Measurements from ENCODE around the gene DISC1. TPM values are rescaled to one million over a fixed set of nuclear protein-coding genes. Genes with fewer than 3 reads are reported as not detected.

DISC1 gene
- total and polyA plus RNA-seq, 12 donors = 1.0 to 21.0 (median 9.7) TPM

DNA sequence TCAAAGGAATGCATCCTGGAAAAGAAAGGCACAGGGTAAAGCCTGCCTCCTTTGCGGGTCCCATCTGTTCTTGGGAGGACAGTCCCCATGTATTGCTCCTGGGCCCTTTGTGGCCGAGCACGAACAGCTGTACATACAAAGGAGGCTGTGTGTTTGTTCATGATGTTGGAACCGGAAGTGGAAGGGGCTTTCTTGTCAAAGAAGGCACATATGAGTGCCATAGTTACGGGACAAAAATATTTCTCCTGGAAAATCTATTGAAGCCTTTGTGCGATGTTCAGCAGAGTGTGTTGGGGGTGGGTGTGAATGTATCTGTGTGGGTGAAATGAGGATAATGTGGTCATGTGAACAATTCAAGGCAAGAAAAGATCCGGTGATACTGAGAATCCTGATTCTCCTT, 297.6 kb downstream of the DISC1 start:
- intact Hi-C loops (cut with DNase I) = no loop called here
- no peak for DNase-seq
- 72 to 86% (median 79%) methylated on average over 7 of the region's 7 CpGs for WGBS, 4 donors
- H3K9me3 ChIP-seq (replicated peaks in 1 of 3) = no peaks in the 10 kb centered on the region
- H3K4me1 ChIP-seq (replicated peaks in 1 of 2) = peaks cover 0 to 6% of the 10 kb centered on the region in 2 donors
- no peak overlapping the region for H3K4me3 ChIP-seq
- H3K36me3 ChIP-seq (replicated peaks in 1 of 2) = no peaks in the 10 kb centered on the region
- no peaks in the 10 kb centered on the region for H3K27me3 ChIP-seq
- TF ChIP-seq, protein P1, sequence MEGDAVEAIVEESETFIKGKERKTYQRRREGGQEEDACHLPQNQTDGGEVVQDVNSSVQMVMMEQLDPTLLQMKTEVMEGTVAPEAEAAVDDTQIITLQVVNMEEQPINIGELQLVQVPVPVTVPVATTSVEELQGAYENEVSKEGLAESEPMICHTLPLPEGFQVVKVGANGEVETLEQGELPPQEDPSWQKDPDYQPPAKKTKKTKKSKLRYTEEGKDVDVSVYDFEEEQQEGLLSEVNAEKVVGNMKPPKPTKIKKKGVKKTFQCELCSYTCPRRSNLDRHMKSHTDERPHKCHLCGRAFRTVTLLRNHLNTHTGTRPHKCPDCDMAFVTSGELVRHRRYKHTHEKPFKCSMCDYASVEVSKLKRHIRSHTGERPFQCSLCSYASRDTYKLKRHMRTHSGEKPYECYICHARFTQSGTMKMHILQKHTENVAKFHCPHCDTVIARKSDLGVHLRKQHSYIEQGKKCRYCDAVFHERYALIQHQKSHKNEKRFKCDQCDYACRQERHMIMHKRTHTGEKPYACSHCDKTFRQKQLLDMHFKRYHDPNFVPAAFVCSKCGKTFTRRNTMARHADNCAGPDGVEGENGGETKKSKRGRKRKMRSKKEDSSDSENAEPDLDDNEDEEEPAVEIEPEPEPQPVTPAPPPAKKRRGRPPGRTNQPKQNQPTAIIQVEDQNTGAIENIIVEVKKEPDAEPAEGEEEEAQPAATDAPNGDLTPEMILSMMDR (IDR thresholded peaks at IDR 0.05) = no peak
- TF ChIP-seq POLR2A (IDR thresholded peaks at IDR 0.05) = no peak
- no peak overlapping the region for H3K27ac ChIP-seq

DNA sequence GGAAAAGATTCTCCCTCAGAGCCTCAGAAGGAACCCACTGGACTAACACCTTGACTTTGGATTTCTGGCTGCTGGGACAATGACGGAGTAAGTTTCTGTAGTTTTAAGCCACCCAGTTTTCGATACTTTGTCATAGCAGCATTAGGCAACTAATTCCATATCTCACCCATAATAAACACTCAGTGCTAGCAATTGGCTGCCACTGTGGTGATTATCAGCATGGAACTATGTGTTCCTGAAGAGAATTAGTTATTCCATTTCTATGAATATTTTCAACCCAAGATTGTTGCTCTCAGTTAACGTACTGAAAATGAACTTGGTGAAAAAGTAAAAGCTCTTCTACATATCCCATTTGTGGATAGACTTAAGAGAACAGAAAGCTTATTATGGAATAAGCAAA, 299.3 kb downstream of the DISC1 start:
- Histone ChIP-seq H3K4me3 (no peak overlapping the region), H3K27me3 (no peaks in the 10 kb centered on the region), H3K36me3 (replicated peaks in 1 of 2) (no peaks in the 10 kb centered on the region), H3K4me1 (replicated peaks in 1 of 2) (no peaks in the 10 kb centered on the region), H3K27ac (no peak overlapping the region), H3K9me3 (replicated peaks in 1 of 3) (no peaks in the 10 kb centered on the region)
- TF ChIP-seq POLR2A (IDR thresholded peaks at IDR 0.05) = no peak
- TF ChIP-seq, protein P1 (IDR thresholded peaks at IDR 0.05) = no peak
- intact Hi-C loops (cut with DNase I) = no loop called here
- 91 to 99% (median 95%) methylated on average over 3 of the region's 3 CpGs for WGBS, 4 donors
- no peak for DNase-seq

DNA sequence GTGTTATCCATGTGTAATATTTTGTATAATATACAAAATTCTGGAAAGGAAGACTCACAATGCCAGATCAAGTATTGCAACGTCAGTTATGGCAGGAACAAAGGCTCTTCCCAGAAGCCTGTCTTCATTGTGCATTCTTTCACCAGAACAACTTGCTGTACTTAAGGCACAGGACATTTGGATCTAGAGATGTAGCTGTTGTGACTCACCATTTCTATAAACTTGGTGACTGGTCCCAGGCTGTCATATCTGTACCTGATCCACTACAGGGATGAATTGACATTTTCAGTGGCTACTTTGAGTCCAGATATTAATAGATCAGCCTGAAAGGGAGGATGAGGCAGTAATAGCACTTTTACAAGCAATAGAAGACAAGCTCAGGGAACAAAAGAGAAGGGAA, 299.8 kb downstream of the DISC1 start:
- Histone ChIP-seq H3K4me1 (replicated peaks in 1 of 2) (no peaks in the 10 kb centered on the region), H3K27ac (no peak overlapping the region), H3K36me3 (replicated peaks in 1 of 2) (no peaks in the 10 kb centered on the region), H3K9me3 (replicated peaks in 1 of 3) (no peaks in the 10 kb centered on the region), H3K27me3 (no peaks in the 10 kb centered on the region), H3K4me3 (no peak overlapping the region)
- TF ChIP-seq, protein P1 (IDR thresholded peaks at IDR 0.05) = no peak
- no peak for TF ChIP-seq POLR2A (IDR thresholded peaks at IDR 0.05)
- WGBS, 4 donors = 84 to 92% (median 87%) methylated on average over 1 of the region's 1 CpG
- intact Hi-C loops (cut with DNase I) = no loop called here
- no peak for DNase-seq

DNA sequence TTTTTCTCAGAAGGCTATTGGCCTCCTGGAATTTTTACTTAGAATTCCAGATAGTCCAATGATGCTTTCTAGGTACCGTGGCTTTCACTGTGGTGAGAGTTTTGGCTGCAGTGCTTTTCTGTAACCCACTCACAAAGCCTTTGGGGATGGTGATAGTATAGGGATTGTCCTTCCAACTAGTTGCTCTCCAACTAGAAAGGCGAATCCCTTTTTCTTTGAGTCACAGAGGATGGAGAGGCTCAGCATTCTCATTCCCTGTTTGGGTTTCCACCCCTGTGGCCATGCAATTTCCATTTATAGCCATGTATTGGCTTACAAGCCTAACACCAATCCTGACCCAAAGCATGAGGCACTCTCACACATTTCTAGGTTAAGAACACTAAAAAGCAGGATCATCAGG, 300.3 kb downstream of the DISC1 start:
- H3K9me3 ChIP-seq (replicated peaks in 1 of 3) = no peaks in the 10 kb centered on the region
- TF ChIP-seq POLR2A (IDR thresholded peaks at IDR 0.05) = no peak
- TF ChIP-seq, protein P1 (IDR thresholded peaks at IDR 0.05) = no peak
- DNase-seq = no peak
- no peaks in the 10 kb centered on the region for H3K4me1 ChIP-seq (replicated peaks in 1 of 2)
- no peaks in the 10 kb centered on the region for H3K27me3 ChIP-seq
- intact Hi-C loops (cut with DNase I) = no loop called here
- no peak overlapping the region for H3K27ac ChIP-seq
- H3K36me3 ChIP-seq (replicated peaks in 1 of 2) = no peaks in the 10 kb centered on the region
- 90 to 98% (median 95%) methylated on average over 2 of the region's 2 CpGs for WGBS, 4 donors
- H3K4me3 ChIP-seq = no peak overlapping the region
